GM18861 (cell line): ENCODE results near the gene PRKCZ.

Experiments
- ATAC-seq: cut with Tn5 transposase; IDR thresholded peaks from one replicate; pipeline ENCODE4 v1.9.1; 2021; ENCODE audit not compliant: unreplicated experiment

Gene PRKCZ

DNA sequence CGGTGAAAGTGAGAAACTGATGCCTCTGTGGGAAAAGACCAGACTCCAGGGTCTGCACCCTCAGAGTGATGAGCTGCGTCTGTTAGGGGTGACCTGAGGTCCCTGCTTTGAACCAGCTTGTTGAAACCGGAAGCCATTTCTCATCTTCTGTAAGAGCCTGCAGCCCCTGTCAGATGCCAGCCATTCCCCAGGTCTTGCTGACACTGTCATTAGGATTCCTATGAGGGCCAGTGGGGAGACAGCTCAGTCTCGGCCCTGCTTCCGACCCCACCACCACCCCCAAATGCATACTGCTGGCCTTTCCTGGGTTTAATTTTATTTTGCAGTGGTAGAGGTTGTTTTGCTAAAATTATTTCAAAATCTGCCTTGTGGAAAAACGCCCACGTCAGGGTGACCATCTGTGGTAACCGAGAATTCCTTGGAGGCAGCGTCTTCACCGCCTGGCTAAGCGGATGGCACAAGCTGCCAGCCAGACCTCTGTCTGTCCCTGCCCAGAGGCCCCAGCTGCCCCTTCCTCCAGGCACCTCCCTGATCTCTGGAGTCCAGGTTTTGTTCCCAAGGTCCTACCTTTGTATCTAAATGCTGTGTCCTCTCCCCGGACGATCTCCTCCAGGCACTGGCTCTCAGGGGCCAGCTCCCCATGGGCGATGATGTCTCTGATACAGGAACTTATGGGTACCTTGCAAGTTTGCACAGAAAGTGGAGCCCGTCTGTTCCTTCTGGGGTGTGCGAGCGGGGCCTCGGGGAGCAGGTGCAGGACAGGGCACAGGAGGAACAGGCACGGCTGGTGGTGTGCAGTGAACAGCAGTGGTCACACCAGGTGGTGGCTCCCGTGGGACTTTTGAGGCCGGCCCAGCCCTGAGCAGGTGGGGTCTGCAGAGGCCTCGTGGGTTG lies 49.9 kb downstream of the PRKCZ start:
- no peak for ATAC-seq

DNA sequence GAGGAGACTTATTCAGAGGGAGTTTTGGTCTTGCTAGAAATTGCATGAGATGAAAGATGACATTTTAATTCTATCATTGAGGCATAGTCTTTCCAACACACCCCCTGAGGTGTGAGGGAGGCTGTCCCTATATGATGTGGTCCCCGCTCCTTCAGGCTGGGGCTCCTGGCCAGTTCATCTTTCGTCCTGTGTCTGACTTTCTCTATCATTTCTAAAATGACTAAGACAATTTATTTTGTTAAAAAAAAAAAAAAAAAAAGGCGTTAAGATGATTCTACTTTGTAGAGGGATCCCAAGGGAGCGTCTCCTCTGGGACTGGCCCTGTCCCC lies 50.5 kb downstream of the PRKCZ start:
- ATAC-seq = no peak

- ATAC-seq = no peak
These were observed 51.3 kb downstream of the PRKCZ start for GRCh38 chr1:2101531-2101930.

DNA sequence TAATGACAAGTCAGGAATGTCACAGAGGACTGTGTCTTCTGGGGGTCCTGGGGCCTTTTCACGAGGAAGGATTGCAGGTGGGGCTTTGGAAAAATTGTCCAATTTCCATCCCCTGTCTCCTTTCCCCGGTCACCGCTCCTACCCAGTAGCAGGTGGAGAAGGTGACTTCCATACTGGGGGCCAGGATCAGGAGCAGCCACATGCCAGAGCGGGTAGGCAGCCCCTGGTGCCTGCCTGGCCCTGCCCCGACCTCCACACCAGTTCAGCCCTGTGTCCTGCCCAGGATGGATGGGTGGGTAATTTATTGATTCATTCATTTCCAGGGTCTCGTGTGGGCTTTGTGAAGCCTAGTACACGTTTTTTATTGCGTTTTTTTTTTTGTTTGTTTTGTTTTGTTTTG lies 51.7 kb downstream of the PRKCZ start:
- ATAC-seq = no peak

- no peak for ATAC-seq
These were observed 52.5 kb downstream of the PRKCZ start for GRCh38 chr1:2102753-2103152.

- ATAC-seq = no peak
These were observed 53.2 kb downstream of the PRKCZ start for GRCh38 chr1:2103266-2103900.

GRCh38 chr1:2103901-2104590 lies 53.8 kb downstream of the PRKCZ start:
- ATAC-seq = no peak

DNA sequence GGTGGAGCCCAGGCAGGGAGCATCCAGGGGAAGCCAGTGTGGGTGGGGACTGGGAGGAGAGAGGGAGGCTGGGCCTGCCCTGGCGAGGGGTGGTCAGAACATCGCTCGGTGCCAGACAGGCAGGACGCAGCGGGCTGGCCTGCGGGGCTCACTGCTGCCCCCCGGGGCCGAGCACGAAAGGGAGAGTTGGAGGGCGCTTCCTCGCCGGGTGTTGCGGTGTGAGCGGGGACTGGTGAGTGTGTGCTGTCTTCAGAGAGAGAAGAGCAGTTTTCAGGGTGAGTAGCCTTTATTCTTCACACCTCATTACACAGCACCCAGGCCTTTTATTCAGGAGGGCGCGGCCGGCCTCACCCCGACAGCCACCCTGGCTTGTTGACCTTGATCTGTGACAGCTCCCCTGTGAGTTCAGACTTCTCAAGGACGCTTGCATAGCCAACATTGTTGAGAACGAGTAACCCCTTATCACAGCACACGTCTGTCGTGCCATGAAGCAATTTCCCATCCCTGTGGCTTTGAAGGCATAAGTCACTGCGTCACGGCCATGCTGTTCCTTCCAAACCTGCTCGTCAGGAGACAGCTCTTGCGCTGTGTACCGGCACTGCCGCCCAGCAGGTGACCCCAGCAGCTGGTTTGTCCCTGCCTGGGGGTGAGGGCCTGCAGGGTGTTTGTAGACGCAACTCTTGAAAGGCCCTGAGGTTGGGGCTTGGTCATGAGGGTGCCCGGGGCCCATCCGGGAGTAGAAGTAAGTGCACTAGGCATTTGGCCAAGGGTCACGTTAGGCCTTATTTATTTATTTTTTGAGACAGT lies 54.6 kb downstream of the PRKCZ start:
- no peak for ATAC-seq

- no peak for ATAC-seq
These were observed 55.7 kb downstream of the PRKCZ start for GRCh38 chr1:2105781-2106524.

- no peak for ATAC-seq
These were observed 56.6 kb downstream of the PRKCZ start for GRCh38 chr1:2106659-2107405.

DNA sequence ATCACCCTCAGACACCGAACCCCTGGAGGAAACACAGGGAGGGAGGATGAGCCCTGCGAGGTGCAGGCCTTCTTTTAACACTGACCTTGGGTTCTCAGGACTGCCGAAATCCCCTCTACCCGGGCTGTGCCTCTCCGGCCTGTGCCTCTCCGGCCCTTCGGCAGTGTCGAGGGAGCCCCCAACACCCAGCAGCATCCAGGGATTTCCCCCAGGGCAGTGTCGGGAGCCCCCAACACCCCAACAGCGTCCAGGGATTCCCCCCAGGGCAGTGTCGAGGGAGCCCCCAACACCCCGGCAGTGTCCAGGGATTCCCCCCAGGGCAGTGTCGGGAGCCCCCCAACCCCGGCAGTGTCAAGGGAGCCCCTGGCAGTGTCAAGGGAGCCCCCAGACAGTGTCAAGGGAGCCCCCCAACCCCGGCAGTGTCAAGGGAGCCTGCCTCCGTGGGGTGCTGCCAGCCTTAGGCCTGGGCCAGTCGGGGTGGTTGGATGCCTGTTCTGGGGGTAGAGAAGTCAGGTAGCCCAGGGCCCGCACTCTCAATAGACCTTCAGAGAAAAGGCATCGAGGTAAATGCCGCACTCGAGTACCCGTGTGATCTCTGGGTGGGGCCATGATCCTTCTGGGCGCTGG lies 57.5 kb downstream of the PRKCZ start:
- ATAC-seq = no peak

DNA sequence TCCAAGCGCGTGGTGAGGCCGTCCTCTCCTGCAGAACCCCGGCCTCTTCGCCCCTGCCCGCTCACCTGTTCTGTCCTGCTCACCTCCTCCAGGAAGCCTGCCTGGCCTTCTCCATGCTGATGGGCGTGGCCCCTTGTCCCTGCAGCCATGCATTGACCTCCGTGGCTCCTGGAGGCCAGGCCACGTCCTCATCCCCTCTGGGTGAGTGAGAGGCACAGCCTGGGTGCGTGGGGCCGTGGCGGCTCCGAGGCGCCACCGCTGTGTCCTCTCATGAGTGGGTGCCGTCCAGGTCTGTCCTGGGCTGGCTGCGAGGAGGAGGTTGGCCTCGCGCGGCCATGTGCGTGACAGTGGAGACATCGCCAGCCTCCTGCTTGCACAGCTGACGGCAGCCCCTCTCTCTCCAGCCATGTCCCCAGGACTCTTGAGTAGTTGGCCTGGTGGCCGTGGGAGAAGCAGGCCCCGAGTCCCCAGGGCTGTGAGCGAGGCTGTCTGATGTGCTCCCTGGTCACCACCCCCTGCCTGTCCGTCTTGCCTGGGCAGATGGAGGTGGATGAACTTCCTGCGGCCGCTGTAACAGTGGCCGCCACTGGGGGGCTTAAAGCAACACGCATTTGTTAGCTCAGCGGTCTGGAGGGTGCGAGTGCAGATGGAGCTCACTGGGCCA lies 58.1 kb downstream of the PRKCZ start:
- ATAC-seq = no peak

DNA sequence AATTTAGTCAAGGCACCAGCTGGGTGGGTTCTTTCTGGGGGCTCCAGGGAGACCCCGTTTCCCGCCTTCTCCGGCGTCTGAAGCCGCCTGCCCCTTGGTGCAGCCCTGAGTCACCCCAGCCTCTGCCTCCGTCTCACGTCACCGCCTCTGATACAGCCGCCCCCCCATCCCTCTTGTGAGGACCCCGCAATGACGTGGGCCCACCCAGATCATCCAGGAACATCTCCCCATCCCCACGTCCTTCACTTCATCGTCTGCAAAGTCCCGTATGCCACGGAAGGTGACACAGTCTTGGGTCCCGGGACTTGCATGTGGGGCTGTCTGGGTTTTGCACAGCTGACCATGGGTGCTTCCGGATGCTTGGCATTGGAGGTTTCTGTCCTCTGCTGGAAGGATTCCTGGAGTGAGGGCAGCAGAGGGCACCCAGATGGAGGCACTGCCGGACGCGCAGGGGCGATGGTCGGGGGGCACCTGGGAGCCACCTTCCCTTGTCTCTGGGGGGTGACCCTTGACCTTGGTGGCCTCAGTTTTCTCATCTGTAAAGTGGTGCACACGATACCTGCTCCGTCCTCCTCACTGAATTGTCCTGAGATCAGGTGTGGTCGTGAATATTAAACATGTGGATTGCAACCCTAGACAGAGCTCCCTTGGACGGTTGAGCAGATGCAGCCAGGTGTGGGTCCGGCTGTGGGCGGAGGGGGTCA lies 58.8 kb downstream of the PRKCZ start:
- no peak for ATAC-seq

DNA sequence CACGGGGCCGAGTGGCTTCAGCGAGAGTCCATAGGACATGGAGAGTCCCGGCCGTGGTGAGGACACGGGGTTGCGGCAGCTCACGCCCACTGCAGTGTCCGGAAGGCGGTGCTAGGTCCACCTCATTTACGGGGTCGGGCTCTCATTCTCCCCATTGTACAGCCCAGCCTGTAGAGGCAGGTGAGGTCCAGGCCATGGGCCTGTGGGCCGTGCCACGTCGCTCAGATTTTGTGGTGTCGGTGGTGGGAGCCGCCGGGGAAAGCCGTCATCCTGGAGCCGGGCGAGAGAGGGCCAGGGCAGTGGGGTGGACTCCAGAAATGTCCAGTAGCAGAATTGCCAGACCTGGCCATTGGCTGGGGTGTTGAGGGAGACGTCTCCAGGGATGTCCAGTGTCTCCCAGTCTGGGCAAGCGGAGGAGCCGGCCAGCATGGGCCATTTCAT lies 59.4 kb downstream of the PRKCZ start:
- ATAC-seq = no peak

GRCh38 chr1:2110191-2110737 lies 60.1 kb downstream of the PRKCZ start:
- ATAC-seq = no peak

- ATAC-seq = no peak
These were observed 60.8 kb downstream of the PRKCZ start for GRCh38 chr1:2110738-2111673.

GRCh38 chr1:2111674-2112035 lies 61.4 kb downstream of the PRKCZ start:
- no peak for ATAC-seq
